GDM1 (cell line): ENCODE measurements around the gene PEPD.

ENCODE experiments used
- DNase-seq: peaks from one replicate; lab custom pipeline; 2025; lab: John Stamatoyannopoulos, UW

PEPD gene

GRCh38 chr19:33420821-33421220 lies 100.8 kb downstream of the PEPD start:
- DNase-seq: no peak

- no peak for DNase-seq
Observed at GRCh38 chr19:33419788-33420130, 101.8 kb downstream of the PEPD start.

GRCh38 chr19:33418871-33419787 lies 102.5 kb downstream of the PEPD start:
- no peak for DNase-seq

GRCh38 chr19:33418461-33418860 lies 103.1 kb downstream of the PEPD start:
- DNase-seq: no peak

- DNase-seq: no peak
Observed at GRCh38 chr19:33417751-33418150, 103.8 kb downstream of the PEPD start.

GRCh38 chr19:33416307-33417215 lies 105.0 kb downstream of the PEPD start:
- DNase-seq: peak; percentile 30

- DNase-seq: no peak
Observed at GRCh38 chr19:33414667-33415605, 106.7 kb downstream of the PEPD start.

GRCh38 chr19:33413868-33414666 lies 107.5 kb downstream of the PEPD start:
- DNase-seq: no peak

- DNase-seq: no peak
Observed at GRCh38 chr19:33413426-33413725, 108.2 kb downstream of the PEPD start.

- DNase-seq: no peak
Observed at GRCh38 chr19:33412601-33413425, 108.8 kb downstream of the PEPD start.

- DNase-seq: no peak
Observed at GRCh38 chr19:33411621-33412180, 109.9 kb downstream of the PEPD start.

- DNase-seq: no peak
Observed at GRCh38 chr19:33410915-33411401, 110.6 kb downstream of the PEPD start.

- DNase-seq: no peak
Observed at GRCh38 chr19:33409906-33410685, 111.5 kb downstream of the PEPD start.

GRCh38 chr19:33408538-33409434 lies 112.8 kb downstream of the PEPD start:
- no peak for DNase-seq

GRCh38 chr19:33408116-33408515 lies 113.5 kb downstream of the PEPD start:
- no peak for DNase-seq

- DNase-seq: no peak
Observed at GRCh38 chr19:33407716-33408115, 113.9 kb downstream of the PEPD start.

- no peak for DNase-seq
Observed at GRCh38 chr19:33407140-33407551, 114.4 kb downstream of the PEPD start.
